Cerebellar cortex (tissue), 1 donor: ENCODE data around the gene KDM3B.
"Not testable (repeated sequence)": the region's sequence is repeated elsewhere in the genome, so short reads cannot be mapped to it uniquely, and the experiment has no call there.

Experiments used
- DNase-seq: peaks from one replicate; pipeline ENCODE4 v3.0.0-alpha.2; 2015; ENCODE audit warnings: low spot score

Gene KDM3B, protein sequence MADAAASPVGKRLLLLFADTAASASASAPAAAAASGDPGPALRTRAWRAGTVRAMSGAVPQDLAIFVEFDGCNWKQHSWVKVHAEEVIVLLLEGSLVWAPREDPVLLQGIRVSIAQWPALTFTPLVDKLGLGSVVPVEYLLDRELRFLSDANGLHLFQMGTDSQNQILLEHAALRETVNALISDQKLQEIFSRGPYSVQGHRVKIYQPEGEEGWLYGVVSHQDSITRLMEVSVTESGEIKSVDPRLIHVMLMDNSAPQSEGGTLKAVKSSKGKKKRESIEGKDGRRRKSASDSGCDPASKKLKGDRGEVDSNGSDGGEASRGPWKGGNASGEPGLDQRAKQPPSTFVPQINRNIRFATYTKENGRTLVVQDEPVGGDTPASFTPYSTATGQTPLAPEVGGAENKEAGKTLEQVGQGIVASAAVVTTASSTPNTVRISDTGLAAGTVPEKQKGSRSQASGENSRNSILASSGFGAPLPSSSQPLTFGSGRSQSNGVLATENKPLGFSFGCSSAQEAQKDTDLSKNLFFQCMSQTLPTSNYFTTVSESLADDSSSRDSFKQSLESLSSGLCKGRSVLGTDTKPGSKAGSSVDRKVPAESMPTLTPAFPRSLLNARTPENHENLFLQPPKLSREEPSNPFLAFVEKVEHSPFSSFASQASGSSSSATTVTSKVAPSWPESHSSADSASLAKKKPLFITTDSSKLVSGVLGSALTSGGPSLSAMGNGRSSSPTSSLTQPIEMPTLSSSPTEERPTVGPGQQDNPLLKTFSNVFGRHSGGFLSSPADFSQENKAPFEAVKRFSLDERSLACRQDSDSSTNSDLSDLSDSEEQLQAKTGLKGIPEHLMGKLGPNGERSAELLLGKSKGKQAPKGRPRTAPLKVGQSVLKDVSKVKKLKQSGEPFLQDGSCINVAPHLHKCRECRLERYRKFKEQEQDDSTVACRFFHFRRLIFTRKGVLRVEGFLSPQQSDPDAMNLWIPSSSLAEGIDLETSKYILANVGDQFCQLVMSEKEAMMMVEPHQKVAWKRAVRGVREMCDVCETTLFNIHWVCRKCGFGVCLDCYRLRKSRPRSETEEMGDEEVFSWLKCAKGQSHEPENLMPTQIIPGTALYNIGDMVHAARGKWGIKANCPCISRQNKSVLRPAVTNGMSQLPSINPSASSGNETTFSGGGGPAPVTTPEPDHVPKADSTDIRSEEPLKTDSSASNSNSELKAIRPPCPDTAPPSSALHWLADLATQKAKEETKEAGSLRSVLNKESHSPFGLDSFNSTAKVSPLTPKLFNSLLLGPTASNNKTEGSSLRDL (N-terminal part only)

DNA sequence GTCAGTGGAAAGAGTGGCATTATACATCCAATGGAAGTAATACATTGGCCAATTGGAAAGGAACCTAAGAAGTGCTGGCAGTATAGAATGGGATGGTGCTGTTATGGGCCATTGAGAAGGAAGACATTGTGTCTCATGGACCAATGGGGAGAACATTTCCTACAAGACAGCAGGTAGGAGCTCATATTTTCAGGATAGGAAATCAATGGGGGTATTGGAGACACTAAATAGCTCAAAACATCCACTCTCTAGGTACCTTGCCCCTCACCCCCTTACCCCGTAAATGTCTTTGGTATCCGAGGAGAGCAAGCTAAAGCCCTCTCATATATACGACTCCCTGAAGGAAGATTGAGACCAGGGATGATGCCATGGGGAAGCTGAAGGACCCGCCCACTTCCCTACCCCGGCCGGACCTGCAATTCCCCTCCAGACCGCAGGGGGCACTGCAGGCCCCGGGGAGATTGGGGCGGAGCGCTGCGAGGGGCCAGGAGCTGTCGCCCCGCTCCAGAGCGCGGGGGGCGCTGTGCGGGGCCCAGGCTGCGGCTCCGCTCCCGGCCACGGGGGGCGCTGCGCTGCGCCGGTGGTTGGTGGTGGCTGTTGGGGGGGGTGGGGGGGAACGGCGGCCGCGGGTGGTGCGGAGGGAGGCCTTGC, at the start of gene KDM3B:
Gene KDM3B (plus strand): TSS at position 615 of the 651 bp plus-strand sequence. CDS start 111 bp downstream, outside the sequence.
- DNase-seq, result peak; percentile 71

DNA sequence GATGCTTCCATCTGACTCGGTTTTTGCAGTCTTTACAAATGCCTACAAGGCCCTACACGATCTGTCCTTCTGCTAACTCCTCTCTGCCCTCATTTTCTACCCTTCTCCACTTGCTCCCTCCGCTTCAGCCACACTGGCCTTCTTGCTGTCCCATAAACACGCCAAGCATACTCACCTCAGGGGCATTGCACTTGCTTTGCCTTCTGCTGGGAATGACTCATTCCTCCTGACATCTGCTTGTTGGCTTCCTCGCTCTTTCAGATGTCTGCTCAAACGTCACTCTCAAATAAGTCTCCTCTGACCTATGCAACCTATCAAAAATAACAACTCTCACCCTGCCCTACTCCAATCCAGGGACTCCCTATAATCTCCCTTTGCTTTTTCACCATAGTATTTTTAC, 49.1 kb upstream of the KDM3B start:
- peak; percentile 49 for DNase-seq

DNA sequence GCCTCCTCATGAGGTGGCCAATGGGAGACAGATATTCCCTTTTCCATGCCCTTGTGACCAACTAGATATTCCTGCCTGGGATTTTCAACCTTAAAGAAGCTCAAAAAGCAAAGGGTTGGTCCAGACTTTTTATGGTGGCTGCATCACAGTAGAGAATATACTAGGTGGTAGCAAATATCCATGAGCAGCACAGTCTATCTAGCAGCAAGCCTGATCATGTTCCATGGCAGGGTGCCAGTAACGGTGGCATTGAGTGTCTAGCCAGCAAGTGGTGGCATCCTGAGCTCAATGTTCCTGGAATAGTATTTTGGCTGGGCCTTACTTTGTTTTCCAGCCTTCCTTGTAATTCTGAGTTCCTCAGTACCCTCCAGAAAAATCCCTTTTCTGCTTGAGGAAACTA, 46.7 kb upstream of the KDM3B start:
- DNase-seq, result peak; percentile 94

DNA sequence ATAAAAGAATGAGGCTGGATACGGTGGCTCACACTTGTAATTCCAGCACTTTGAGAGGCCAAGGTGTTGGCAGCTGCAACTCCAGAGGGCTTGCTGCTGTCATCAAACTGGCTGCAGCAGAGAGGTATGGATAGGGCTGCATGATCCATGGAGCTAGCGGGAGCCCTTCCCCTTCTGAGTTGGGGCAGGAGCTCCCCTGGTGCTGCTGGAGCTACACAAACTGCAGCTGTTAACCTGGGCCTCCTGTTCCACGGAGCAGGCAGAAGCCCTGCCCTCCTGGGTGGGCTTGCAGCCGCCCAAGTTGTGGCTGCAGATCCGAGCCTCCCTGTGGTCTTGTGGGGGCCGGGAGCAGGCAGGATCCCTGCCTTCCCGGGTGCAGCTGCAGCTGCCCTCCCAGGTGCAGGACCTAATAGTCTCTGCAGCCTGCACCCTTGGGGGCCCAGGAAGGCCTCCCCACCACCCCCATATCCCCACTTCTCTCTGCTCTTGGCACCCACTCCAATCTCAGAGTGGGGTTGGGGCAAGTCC, 36.7 kb upstream of the KDM3B start:
- no peak for DNase-seq

DNA sequence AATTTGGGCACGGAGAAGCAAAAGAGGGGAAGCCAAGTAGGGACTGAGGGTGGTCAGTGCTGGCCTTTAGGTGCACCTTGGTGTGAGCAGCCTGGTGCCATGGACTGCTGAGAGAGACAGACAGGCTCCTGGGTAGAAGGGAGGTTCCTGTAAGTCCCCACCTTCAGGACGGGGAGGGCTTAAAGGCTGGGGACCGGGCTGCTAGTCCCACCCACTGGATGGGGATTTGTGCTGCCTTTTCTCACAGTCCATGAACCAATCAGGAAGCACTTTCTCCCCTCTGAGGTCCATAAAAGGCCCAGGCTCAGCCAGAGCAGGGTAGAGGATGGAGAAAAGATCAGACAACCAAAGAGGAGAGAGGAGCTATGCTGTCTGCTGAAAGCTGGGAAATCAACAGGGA, 36.1 kb upstream of the KDM3B start:
- DNase-seq, result no peak

DNA sequence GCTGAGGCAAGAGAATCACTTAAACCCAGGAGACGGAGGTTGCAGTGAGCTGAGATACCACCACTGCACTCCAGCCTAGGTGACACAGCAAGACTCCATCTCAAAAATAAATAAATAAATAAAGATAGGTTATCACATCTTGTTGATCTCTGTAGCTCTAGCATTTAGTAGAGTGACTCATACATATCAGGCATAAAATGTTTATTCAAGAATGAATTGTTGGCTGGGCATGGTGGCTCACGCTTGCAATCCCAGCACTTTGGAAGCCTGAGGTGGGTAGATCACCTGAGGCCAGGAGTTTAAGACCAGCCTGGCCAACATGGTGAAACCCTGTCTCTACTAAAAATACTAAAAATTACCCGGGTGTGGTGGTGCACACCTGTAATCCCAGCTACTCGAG, 34.3 kb upstream of the KDM3B start:
- DNase-seq, result not testable (repeated sequence)

DNA sequence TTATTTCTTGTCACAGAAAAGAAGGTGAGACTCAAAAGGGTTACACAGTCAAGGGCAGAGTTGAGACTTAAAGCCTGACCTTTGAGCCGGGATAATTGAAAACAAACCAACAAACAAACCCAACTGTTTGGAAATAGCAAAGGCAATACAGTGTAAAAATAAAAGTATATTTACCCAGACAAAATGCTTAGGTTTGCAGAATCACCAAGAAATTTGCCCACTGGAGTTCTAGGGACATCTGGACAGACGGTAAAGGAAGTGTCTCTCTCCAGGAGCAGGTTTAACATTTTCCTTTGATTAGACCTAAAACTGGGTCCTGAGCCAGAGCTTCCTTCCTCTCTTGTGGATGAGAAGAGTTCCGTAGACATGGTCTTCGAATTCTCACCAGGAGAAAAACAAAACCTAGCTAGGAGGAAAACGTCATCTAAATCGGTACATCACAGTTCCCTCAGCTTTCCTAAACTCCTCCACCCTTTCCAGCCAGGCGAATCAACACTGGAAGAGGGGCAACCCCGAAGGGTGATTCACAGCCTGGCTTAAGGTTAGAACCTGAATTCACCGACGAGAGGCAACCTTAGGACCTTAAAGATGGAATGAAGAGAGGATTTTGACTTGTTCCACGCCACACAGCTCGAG, 21.6 kb upstream of the KDM3B start:
- DNase-seq, result no peak

DNA sequence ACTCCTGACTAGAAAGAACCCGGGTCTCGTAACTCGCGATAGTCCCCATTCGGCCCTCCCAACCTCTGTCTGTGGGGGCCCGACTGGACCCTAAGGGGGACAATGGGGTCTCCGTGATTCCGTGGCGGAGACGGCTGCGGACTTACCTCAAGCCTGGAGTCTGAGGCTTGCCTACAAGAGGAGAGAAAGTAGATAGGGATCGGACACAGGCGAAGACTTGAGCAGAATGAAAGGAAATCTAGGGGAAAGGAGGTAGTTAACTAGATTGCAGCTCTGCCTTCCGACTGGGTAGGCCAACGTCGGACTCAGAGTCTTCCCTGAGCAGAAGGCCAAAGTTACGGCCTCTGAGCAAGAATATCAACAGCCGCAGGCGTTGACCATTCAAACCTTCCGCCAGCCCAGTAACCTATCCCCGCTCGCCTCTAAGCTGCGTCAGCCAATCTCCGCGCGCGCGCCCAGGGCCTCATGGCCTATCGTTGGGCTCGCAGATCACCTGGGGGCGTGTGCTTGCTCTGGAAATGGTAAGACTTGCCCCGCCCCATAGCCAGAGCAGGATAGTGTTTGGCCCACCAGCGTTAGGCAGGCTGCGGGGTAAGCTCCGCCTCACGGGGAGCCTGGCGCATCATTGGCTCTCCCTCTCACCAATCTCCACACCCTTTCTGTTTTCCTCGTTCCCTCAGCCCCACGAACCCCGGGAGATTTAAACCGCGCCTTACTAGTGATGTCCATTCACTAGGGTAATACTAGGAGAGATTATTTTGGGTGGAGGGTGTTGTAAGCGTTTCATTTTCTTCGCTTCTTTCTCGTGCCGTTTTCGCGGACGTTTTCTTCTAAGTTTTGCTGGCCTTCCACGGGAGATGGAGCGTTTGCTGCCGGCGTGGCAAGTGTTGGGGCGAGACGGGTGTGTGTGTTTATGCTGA, 20.8 kb upstream of the KDM3B start, which contains the start of gene CDC25C:
Gene CDC25C (minus strand): TSS at position 356 of the 920 bp plus-strand sequence. CDS start 624 bp downstream, outside the sequence.
- peak; percentile 100 for DNase-seq

DNA sequence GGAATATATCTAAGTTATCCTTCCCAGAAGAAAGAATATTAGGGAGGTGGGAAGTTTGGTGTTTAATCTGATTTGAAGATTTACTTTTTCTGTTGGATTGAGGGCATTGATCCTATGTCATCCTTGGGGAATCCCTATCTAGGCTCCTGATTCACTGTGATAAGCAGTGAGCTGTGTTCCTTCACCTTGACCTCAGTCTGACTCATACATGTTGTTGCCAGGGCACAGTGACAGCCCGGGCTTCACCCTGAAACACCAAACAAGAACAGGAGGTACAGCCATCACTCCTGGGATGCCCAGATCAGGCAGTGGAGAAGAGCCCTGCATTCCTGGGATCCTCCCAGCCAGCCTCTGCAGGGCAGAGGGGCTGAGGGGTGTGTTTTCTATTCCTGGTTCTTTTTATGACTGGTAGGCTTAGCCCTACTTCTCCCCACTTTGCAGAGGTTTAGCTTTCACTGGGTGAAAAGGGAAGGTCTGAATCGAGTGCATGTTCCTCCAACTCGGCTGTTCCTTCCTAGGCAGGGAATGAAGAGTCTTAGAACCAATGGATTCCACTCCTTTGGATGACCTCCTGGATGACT, 17.5 kb upstream of the KDM3B start:
- no peak for DNase-seq

DNA sequence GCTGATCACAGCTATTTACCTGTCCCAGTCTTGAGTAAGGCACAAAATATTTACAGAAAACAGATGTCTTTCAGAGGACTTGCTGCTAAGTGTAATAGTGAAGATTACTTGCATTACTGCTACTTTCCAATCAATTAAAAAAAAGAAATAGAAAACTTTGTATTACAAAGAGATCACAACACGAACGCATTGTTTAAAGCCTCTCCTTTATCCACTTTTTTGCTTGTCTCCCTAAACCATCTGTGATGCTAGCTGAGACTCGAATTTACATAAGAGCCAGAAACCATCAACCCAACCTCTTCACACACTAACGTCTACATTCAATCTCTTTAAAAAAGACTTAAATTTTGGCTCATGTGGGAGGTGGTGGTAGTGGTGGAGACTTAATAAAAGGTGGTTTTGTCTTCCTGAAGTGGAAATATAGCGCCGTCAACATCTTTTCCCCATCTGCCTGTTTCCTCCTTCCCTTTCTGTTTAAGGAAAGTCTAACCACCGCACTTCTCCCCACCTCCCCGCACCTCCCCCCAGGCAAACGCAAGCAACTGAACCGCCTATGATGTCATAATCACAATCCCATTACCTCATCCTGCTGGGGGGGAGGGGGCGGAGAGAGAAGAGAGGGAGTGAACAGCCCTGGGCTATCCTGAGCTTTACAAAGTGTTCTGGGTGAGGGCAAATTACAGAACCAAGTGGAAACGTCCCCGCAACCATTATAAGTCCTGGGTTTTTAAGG, 15.4 kb upstream of the KDM3B start:
- DNase-seq, result peak; percentile 91

DNA sequence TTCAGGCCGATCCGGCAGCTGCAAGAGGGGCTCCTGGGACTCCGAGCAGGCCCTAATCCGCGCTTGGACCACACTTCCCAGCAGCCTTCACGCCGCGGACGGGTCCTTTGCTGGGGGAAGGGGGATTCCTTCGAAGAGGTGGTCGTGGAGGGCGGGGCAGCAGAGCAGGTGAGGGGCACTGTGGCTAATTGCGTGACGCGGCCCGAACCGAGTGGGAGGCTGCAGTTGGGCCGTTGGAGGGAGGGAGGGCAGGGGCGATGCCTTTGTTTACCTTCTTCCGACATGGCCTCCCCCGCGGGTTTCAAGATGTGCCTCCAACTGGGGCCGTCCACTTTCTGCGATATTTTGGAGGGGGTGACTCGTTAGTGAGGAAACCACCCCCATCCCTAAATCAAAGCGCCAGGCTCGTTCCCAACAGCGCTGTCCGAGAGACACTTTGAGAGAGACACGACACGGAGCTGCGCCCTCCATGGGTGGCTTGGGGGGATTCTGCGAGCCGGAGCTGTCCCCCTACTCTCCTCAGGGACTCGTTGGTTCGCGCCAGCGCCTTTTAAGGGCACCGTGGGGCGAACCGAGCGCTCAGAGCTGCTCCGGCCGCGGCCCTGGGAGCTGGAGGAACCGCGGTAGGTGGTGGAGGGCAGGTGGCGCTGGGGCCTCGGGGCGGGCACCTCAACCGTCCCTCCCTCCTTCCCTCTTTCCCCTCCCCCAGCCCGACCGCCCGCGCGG, 14.6 kb upstream of the KDM3B start, which contains the start of gene FAM53C:
Gene FAM53C (plus strand): TSS at position 582 of the 726 bp plus-strand sequence. CDS start 3,070 bp downstream, outside the sequence.
- peak; percentile 92 for DNase-seq

DNA sequence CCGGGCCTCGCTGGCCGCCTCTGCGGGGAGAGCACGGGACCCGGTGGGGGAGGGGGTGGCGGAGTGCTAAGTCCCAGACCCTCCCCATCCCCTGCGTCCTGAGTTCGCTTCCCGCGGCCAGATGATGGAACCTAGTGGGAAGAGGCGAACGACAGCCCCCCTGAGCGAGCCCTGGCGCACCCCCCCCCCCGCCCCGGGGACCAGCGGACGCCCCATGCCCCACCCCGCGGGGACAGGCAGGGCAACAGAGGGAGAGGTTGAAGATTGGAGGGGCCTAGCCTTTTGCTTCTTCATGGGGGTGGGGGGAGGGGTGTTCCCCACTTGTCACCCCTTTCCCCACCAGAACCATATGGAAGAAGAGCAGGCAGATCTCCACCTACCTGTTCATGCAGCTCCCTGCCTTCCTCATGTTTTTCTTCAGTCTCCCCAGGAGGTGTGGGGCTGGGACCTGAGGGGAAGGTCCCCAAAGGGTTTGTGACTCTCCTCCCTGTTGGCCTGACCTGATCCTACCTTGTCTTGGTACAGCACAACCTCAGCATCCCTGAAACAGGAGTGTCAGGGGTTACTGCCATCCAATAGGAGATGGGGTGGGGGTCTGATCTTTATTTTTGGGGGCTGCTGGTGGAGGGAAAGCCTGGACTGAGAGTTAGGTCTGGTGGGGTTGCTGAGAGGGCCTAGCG, 13.9 kb upstream of the KDM3B start:
- no peak for DNase-seq

DNA sequence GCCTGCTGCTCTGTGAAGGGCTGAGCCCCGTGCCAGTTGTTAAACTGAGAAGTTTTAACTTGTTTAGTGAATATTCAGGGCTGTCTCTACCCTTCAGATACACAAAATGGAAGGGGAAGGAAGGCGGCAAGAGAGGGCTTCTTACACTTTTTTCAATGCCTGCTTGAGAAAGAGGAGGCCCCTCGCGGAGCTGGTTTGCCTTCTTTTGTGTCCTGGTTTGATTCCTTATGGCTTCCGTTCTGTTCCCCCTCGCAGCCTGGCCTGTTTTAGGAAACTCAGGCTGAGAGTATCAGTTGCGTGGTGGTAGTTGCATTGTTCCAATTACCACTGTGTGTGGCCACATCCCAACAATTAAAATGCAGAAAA, 13.4 kb upstream of the KDM3B start:
- DNase-seq, result no peak

DNA sequence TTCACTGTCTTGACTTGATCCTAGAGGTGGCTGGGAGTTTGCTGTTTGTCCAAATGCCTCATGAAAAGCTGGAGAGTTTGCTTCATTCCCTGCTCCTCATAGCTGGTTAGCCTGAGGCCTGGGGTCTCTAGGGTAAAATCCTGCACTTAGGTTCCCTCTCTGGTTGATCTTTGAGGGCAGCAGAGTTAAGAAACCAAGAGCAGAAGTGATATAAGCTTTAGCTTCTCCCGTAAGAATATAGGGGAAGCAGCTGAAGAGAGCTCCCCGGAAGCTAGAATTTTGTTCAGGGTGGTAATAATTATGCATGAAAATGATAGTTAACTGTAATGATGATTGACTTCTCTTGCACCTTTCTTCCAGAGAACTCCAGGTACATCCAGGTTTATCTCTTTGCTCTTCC, 13.0 kb upstream of the KDM3B start:
- DNase-seq, result no peak

DNA sequence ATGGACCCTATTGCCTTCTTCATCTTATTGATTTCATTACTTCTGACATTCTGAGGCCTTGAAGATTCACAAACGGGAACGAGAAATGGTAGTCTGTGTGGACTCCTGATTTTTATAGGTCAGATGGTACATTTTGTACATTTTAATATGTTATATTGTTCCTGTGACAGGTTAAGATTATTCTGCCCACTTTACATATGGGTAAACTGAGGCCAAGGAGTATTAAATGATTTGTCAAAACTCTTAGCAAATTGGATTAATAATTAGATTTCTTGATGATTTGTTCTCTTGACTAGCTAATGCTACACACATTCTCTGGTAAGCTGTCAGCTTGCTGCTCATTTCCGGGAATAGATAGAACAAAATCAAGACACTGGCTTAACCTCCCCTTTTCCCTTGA, 12.5 kb upstream of the KDM3B start:
- no peak for DNase-seq

DNA sequence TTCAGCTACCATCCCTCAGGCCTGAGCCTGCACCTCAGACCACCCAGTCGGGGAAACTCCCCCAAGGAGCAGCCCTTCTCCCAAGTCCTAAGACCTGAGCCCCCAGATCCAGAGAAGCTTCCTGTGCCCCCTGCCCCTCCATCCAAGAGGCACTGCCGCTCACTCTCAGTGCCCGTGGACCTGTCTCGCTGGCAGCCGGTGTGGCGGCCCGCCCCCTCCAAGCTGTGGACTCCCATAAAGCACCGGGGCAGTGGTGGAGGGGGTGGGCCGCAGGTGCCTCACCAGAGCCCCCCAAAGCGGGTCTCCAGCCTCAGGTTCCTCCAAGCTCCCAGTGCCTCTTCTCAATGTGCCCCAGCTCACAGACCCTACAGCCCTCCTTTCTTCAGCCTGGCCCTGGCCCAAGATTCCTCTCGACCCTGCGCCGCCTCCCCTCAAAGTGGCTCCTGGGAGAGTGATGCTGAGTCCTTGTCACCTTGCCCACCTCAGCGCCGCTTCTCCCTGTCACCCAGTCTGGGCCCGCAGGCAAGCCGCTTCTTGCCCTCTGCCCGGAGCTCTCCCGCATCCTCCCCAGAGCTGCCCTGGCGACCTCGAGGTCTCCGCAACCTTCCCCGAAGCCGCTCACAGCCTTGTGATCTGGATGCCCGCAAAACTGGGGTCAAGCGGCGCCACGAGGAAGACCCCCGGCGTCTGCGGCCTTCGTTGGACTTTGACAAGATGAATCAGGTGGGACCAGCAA, 7.4 kb upstream of the KDM3B start:
- DNase-seq, result no peak
